ENCODE measurements around the gene IGIP.

DNA sequence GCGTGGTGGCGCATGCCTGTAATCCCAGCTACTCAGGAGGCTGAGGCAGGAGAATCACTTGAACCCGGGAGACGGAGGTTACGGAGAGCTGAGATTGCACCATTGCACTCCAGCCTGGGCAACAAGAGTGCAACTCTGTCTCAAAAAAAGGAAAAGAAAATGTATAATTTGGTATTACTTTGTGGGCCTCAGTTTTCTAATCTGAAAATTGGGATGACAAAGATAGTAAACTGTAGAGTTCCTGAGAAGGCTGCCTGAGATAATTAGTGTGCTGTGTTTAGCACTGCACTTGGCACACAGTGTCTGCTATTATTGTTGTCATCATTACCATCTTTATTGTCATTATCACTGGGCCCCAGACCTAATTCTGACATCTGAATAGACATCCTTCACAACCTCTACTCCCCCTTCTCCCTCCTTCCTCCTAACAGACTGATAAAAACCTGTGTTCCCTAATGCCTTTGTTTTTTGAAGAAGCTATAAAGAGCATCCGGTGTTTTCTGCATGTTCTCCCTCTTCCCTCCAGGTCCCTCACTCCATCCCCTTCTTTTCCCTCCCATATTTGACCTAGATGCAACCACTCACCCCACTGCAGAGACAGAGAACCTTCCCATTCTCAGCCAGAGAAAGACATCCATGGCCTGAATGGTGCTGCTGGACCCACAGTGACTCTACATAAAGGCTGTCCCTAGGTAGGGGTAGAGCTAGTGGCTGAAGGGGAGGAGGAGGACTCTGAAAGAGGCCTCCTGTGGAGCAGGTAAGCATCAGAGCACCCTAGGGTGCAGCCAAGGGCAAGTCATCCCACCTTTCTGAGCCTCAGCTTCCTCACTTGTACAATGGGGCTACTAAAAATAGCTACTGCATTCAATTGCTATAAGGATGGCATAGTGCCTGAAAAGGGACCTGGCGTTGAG lies 33.5 kb downstream of the IGIP start:
- TF ChIP-seq CTCF (IDR thresholded peaks at IDR 0.05) (no peak), EZH2phosphoT487 (IDR thresholded peaks at IDR 0.05) (no peak)

All from neural progenitor cell (in vitro differentiated cells).